Testis (tissue), 3 donors: ENCODE measurements around the gene TLCD3A. TPM values are rescaled to one million over a fixed set of nuclear protein-coding genes. Genes with fewer than 3 reads are reported as not detected.

Experiments used
- DNase-seq: peaks from one replicate; pipeline ENCODE4 v3.0.0-alpha.2; 2019
- H3K27ac ChIP-seq, 2 donors: fragments of 200-600 bp; sonication (generic); one replicate each; pipeline ENCODE4 v1.5.1; 2019
- H3K27me3 ChIP-seq: fragments of 200-600 bp; sonication (generic); one replicate; pipeline ENCODE4 v1.5.1; 2019
- H3K36me3 ChIP-seq: fragments of 200-600 bp; sonication (generic); one replicate; pipeline ENCODE4 v1.5.1; 2017; ENCODE audit warnings: low read depth; ENCODE audit errors: missing control alignments
- H3K4me1 ChIP-seq: fragments of 200-600 bp; sonication (generic); one replicate; pipeline ENCODE4 v1.5.1; 2019
- H3K4me3 ChIP-seq, 2 donors: fragments of 200-600 bp; sonication (generic); one replicate each; pipeline ENCODE4 v1.5.1; 2017 to 2019
- H3K9me3 ChIP-seq: fragments of 200-600 bp; sonication (generic); one replicate; pipeline ENCODE4 v1.5.1; 2017
- CTCF ChIP-seq, 3 experiments: fragments of 450-650 bp in 2 of 3; fragments of 200-600 bp in 1 of 3; sonication (generic) in 1 of 3; IDR thresholded peaks; one replicate each; pipeline ENCODE4 v1.5.1; 2016 to 2019; ENCODE audit warnings: antibody characterized with exemption in 3 of 3, mild to moderate bottlenecking in 2 of 3, moderate library complexity in 1 of 3
- POLR2A ChIP-seq: fragments of 450-650 bp; IDR thresholded peaks from one replicate; pipeline ENCODE4 v1.6.1; 2017; ENCODE audit warnings: antibody characterized with exemption, mild to moderate bottlenecking, moderate library complexity
- WGBS, 2 donors: methylation state at CpG; one replicate each; pipeline ENCODE4 v1.1.5; 2018; 5-methylcytosine and 5-hydroxymethylcytosine counted together
- intact Hi-C: fragments of 100-400 bp; cut with DNase I; formaldehyde crosslinking; loops from one replicate; pipeline ENCODE4 v1.15.1; 2023; ENCODE audit warnings: low total_unique reads
- polyA plus RNA-seq: library from polyadenylated mRNA; stranded (reverse); fragments of 350-450 nt; fragmentation: Illumina TruSeq; extraction: RNeasy Lipid Tissue Mini Kit (QIAGEN cat#74804); gene quantifications from one replicate; pipeline ENCODE4 v1.2.3, GENCODE V29; 2014; ENCODE audit warnings: low read depth, low replicate concordance; ENCODE audit not compliant: insufficient read depth
- total RNA-seq, 2 donors: library from RNA; depleted of rRNA; stranded (reverse); fragments of >200 nt; gene quantifications; one replicate each; pipeline ENCODE4 v1.2.3, GENCODE V29; 2016

The TLCD3A gene
- total and polyA plus RNA-seq, 3 donors from 2014 or later, result 5.8 to 20.9 (median 14.8) TPM

- Histone ChIP-seq H3K9me3 (no peaks in the 10 kb centered on the region), H3K27ac (no peak overlapping the region), H3K4me3 (no peak overlapping the region), H3K27me3 (no peaks in the 10 kb centered on the region), H3K36me3 (no peaks in the 10 kb centered on the region), H3K4me1 (peaks cover 3% of the 10 kb centered on the region)
- DNase-seq, result no peak
- WGBS, 2 donors, result 57 to 79% methylated on average over 9 of the region's 9 CpGs
- intact Hi-C loops, result no loop called here
- TF ChIP-seq POLR2A (no peak), CTCF (IDR thresholded peaks at IDR 0.05) (no peak)
These were observed 59.9 kb downstream of the TLCD3A start for GRCh38 chr17:792277-792676.

Other genes starting within 250 kb of the TLCD3A start
- gene VPS53, start 17.8 kb upstream of the TLCD3A start, total RNA-seq, result 10 to 100 TPM; 64.3 to 78.0 TPM
- gene VPS53, start 17.8 kb upstream of the TLCD3A start, polyA plus RNA-seq, result 60.4 TPM
- gene GEMIN4, start 19.7 kb downstream of the TLCD3A start, total RNA-seq, result 10 to 100 TPM; 64.2 to 77.4 TPM
- 149 TPM for gene GEMIN4, start 19.7 kb downstream of the TLCD3A start, polyA plus RNA-seq
- gene GLOD4, start 49.7 kb downstream of the TLCD3A start, total RNA-seq, result 10 to 100 TPM; 55.9 to 82.8 TPM
- 45.0 TPM for gene GLOD4, start 49.7 kb downstream of the TLCD3A start, polyA plus RNA-seq
- gene MRM3, start 49.8 kb downstream of the TLCD3A start, total RNA-seq, result 10 to 100 TPM; 26.0 to 32.6 TPM
- 33.1 TPM for gene MRM3, start 49.8 kb downstream of the TLCD3A start, polyA plus RNA-seq
- gene NXN, start 247.2 kb downstream of the TLCD3A start, total RNA-seq, result 10 to 100 TPM; 22.9 to 26.0 TPM
- 23.0 TPM for gene NXN, start 247.2 kb downstream of the TLCD3A start, polyA plus RNA-seq